HepG2 (cell line): ENCODE results near the gene RPH3AL. TPM values are rescaled to one million over a fixed set of nuclear protein-coding genes. Genes with fewer than 3 reads are reported as not detected.

Experiments
- CTCF ChIP-seq: sonication (generic); formaldehyde crosslinking; IDR thresholded peaks from 2 replicates; pipeline ENCODE4 v1.5.0; 2020; ENCODE audit warnings: mild to moderate bottlenecking, missing genetic modification reagents, moderate library complexity
- HNRNPH1 ChIP-seq: fragments of 200-400 bp; formaldehyde crosslinking; optimal IDR thresholded peaks from 2 replicates; pipeline ENCODE3; 2017; ENCODE audit warnings: mild to moderate bottlenecking, low read depth, low read length
- MAZ ChIP-seq, 2 experiments: sonication (generic) in 1 of 2; formaldehyde crosslinking in 1 of 2; IDR thresholded peaks; 2 replicates each; pipeline versions ENCODE4 v1.5.0 to v1.6.1; 2012 to 2020; ENCODE audit warnings: low read depth in 2 of 2, mild to moderate bottlenecking in 2 of 2, borderline replicate concordance in 1 of 2, improper control_type of control experiment in 1 of 2, low read length in 1 of 2, missing genetic modification reagents in 1 of 2, moderate library complexity in 1 of 2
- MYC ChIP-seq: sonication (generic); formaldehyde crosslinking; IDR thresholded peaks from 2 replicates; pipeline ENCODE4 v1.9.0; 2021; ENCODE audit warnings: missing genetic modification reagents, borderline replicate concordance
- PATZ1 ChIP-seq: sonication (generic); formaldehyde crosslinking; IDR thresholded peaks from 2 replicates; pipeline ENCODE4 v1.4.0; 2020; ENCODE audit warnings: missing genetic modification reagents
- PAXIP1 ChIP-seq: sonication (generic); formaldehyde crosslinking; conservative IDR thresholded peaks from 2 replicates; pipeline ENCODE4 v1.4.0; 2020; ENCODE audit warnings: mild to moderate bottlenecking, missing genetic modification reagents, moderate library complexity
- PHF21A ChIP-seq: sonication (generic); formaldehyde crosslinking; IDR thresholded peaks from 2 replicates; pipeline ENCODE4 v1.5.0; 2020; ENCODE audit warnings: mild to moderate bottlenecking, missing genetic modification reagents
- PLSCR1 ChIP-seq: sonication (generic); formaldehyde crosslinking; IDR thresholded peaks from 2 replicates; pipeline ENCODE4 v1.5.0; 2020; ENCODE audit warnings: missing genetic modification reagents, mild to moderate bottlenecking, borderline replicate concordance
- RFX5 ChIP-seq: IDR thresholded peaks from 2 replicates; pipeline ENCODE4 v1.6.1; 2011; ENCODE audit warnings: low read depth, low read length, improper control_type of control experiment
- SP4 ChIP-seq: sonication (generic); formaldehyde crosslinking; IDR thresholded peaks from 2 replicates; pipeline ENCODE4 v1.8.1; 2023; ENCODE audit warnings: mild to moderate bottlenecking, missing genetic modification reagents
- SRSF9 ChIP-seq: fragments of 200-400 bp; formaldehyde crosslinking; IDR thresholded peaks from 2 replicates; pipeline ENCODE4 v1.6.1; 2018; ENCODE audit warnings: borderline replicate concordance, mild to moderate bottlenecking, low read depth, low read length; ENCODE audit not compliant: insufficient read depth, poor library complexity, severe bottlenecking
- ZNF337 ChIP-seq: sonication (generic); formaldehyde crosslinking; IDR thresholded peaks from 2 replicates; pipeline ENCODE4 v1.5.1; 2020; ENCODE audit warnings: missing genetic modification reagents, low read depth, mild to moderate bottlenecking, borderline replicate concordance
- ZNF441 ChIP-seq: sonication (generic); formaldehyde crosslinking; IDR thresholded peaks from 2 replicates; pipeline ENCODE4 v1.7.0; 2021; ENCODE audit warnings: missing genetic modification reagents, borderline replicate concordance
- ZNF598 ChIP-seq: sonication (generic); formaldehyde crosslinking; IDR thresholded peaks from 2 replicates; pipeline ENCODE4 v1.5.1; 2020; ENCODE audit warnings: mild to moderate bottlenecking, missing genetic modification reagents, borderline replicate concordance
- ZNF691 ChIP-seq: sonication (generic); formaldehyde crosslinking; IDR thresholded peaks from 2 replicates; pipeline ENCODE4 v1.4.0; 2020; ENCODE audit warnings: missing genetic modification reagents, low read depth, mild to moderate bottlenecking, borderline replicate concordance
- ZSCAN20 ChIP-seq: sonication (generic); formaldehyde crosslinking; IDR thresholded peaks from 2 replicates; pipeline ENCODE4 v1.4.0; 2020; ENCODE audit warnings: missing genetic modification reagents, mild to moderate bottlenecking, borderline replicate concordance
- polyA plus RNA-seq, 8 experiments: library from polyadenylated mRNA; depleted of rRNA in 3 of 8; stranded (reverse) in 7 of 8; unstranded in 1 of 8; fragments of >200 nt; fragmentation: Illumina TruSeq in 4 of 8; extraction: Trizol in 4 of 8; gene quantifications; 2 replicates each; pipeline versions ENCODE4 v1.2.1 to v1.2.3, GENCODE V29; 2011 to 2016; ENCODE audit warnings: low read depth in 4 of 8, missing spikeins in 1 of 8, mixed read lengths in 1 of 8; ENCODE audit not compliant: insufficient read depth in 1 of 8
- total RNA-seq, 5 experiments: library from RNA; depleted of rRNA; stranded (reverse); fragments of >200 nt; fragmentation: Illumina TruSeq; extraction: Trizol; gene quantifications; 2 replicates each; pipeline ENCODE4 v1.2.3, GENCODE V29; 2016; ENCODE audit warnings: low read depth in 1 of 5

Gene RPH3AL
- total and polyA plus RNA-seq, 2 of the 13 experiments (the other 11 are each of a cell fraction or from before 2014, with no cell fraction given) = 7.8 to 16.4 TPM

- TF ChIP-seq PHF21A (peak; percentile 66), SRSF9 (no peak), ZNF337 (0 out of 2 replicates have a peak, but pooled peaks have one; percentile 24), PLSCR1 (CRISPR knock-in tag) (no peak), ZNF691 (CRISPR knock-in tag) (no peak), CTCF (CRISPR knock-in tag) (peak; percentile 79), MAZ (IDR thresholded peaks at IDR 0.05; ENCODE audit: borderline replicate concordance, low read depth, low read length) (0 out of 2 replicates have a peak, but pooled peaks have one; percentile 46), MAZ (CRISPR knock-in tag; IDR thresholded peaks at IDR 0.05; ENCODE audit: low read depth) (peak; percentile 84), ZSCAN20 (CRISPR knock-in tag) (no peak), PATZ1 (CRISPR knock-in tag) (peak; percentile 86), ZNF598 (CRISPR knock-in tag) (peak; percentile 44; the same call in 1 of the 2 replicates), HNRNPH1 (no peak), MYC (CRISPR knock-in tag) (no peak), PAXIP1 (CRISPR knock-in tag) (peak; percentile 11), ZNF441 (CRISPR knock-in tag) (0 out of 2 replicates have a peak, but pooled peaks have one; percentile 28), RFX5 (no peak), SP4 (CRISPR knock-in tag) (peak; percentile 52; the same call in 1 of the 2 replicates)
Observed at GRCh38 chr17:386141-386876, 33.7 kb upstream of the RPH3AL start (continued).
